HepG2 (cell line): ENCODE data around the gene MYH9. TPM values are rescaled to one million over a fixed set of nuclear protein-coding genes. Genes with fewer than 3 reads are reported as not detected.

Experiments used
- ATAC-seq: fragments of 200-7000 bp; cut with Tn5 transposase; 3 replicates; pipeline ENCODE4 v1.9.1; 2020; ENCODE audit warnings: mild to moderate bottlenecking, moderate library complexity
- BruUV-seq: library from RNA; stranded (reverse); fragments of 400-500 nt; replicated peaks from 2 replicates; lab custom pipeline; 2021; lab: Mats Ljungman, UMichigan
- CTCF ChIA-PET: fragments of 300-600 bp; formaldehyde crosslinking; extraction: SDS; loops from one replicate; lab custom pipeline; 2021; ENCODE audit warnings: low total read pairs, inconsistent platforms, low intra/inter-chr PET ratio; lab: Yijun Ruan, JAX
- POLR2A ChIA-PET: fragments of 350-600 bp; sonication (Branson Sonifier 250); formaldehyde crosslinking; loops from one replicate; lab custom pipeline; 2020; ENCODE audit warnings: antibody characterized with exemption, inconsistent platforms; lab: Yijun Ruan, JAX
- DNase-seq: peaks from one replicate; pipeline ENCODE4 v3.0.0-alpha.2; 2015; ENCODE audit warnings: low spot score
- FAIRE-seq: peaks from 3 replicates; lab custom pipeline; 2011; peaks lifted over from hg19 to GRCh38; lab: Jason Lieb, UNC
- H2AFZ ChIP-seq: one replicate; pipeline ENCODE4 v1.6.1; 2011; ENCODE audit warnings: low read length, inconsistent platforms
- H3K27ac ChIP-seq: fragments of 300-600 bp; 3 replicates; pipeline ENCODE4 v1.8.0; 2011; ENCODE audit warnings: mixed run types, mild to moderate bottlenecking, mixed read lengths, low read length, inconsistent platforms; ENCODE audit not compliant: insufficient read depth; ENCODE audit errors: extremely low read length
- H3K27me3 ChIP-seq, 2 experiments: fragments of 200-600 bp in 1 of 2; 2 replicates in 1 of 2; 3 replicates in 1 of 2; pipeline versions ENCODE4 v1.6.0 to v1.8.0; 2011; ENCODE audit warnings: low read length in 2 of 2, mild to moderate bottlenecking in 2 of 2, moderate library complexity in 2 of 2, inconsistent platforms in 1 of 2; ENCODE audit not compliant: insufficient read depth in 2 of 2, control insufficient read depth in 1 of 2
- H3K36me3 ChIP-seq, 2 experiments: fragments of 200-600 bp in 1 of 2; replicated peaks in 1 of 2; 2 replicates in 1 of 2; 3 replicates in 1 of 2; pipeline versions ENCODE4 v1.5.1 to v1.8.0; 2011; ENCODE audit warnings: low read length in 2 of 2, inconsistent platforms in 1 of 2; ENCODE audit not compliant: insufficient read depth in 2 of 2, control insufficient read depth in 1 of 2
- H3K4me1 ChIP-seq: 2 replicates; pipeline ENCODE4 v1.5.1; 2012; ENCODE audit warnings: low read length, inconsistent platforms; ENCODE audit not compliant: insufficient read depth
- H3K4me2 ChIP-seq: 2 replicates; pipeline ENCODE4 v1.6.0; 2011; ENCODE audit warnings: low read depth, low read length, inconsistent platforms
- H3K4me3 ChIP-seq, 3 experiments: fragments of 200-600 bp in 1 of 3; sonication (generic), shearing (Covaris generic) in 1 of 3; replicated peaks in 1 of 3; 2 replicates each; pipeline ENCODE4 v1.5.1; 2011 to 2016; ENCODE audit warnings: low read length in 3 of 3, inconsistent platforms in 2 of 3, low read depth in 2 of 3, mild to moderate bottlenecking in 2 of 3, control low read depth in 1 of 3, mixed read lengths in 1 of 3; ENCODE audit not compliant: insufficient read depth in 1 of 3
- H3K79me2 ChIP-seq: one replicate; pipeline ENCODE4 v1.6.1; 2011; ENCODE audit warnings: low read length, inconsistent platforms; ENCODE audit not compliant: insufficient read depth
- H3K9ac ChIP-seq: 2 replicates; pipeline ENCODE4 v1.6.0; 2011; ENCODE audit warnings: mild to moderate bottlenecking, low read depth, low read length, inconsistent platforms; ENCODE audit not compliant: insufficient read depth
- H3K9me3 ChIP-seq: 2 replicates; pipeline ENCODE4 v1.5.1; 2012; ENCODE audit warnings: mild to moderate bottlenecking, low read length
- H4K20me1 ChIP-seq: 2 replicates; pipeline ENCODE4 v1.6.0; 2011; ENCODE audit warnings: inconsistent platforms, mild to moderate bottlenecking, low read length, moderate library complexity; ENCODE audit not compliant: insufficient read depth
- CEBPB ChIP-seq: IDR thresholded peaks from 2 replicates; pipeline ENCODE4 v1.6.1; 2011; ENCODE audit warnings: low read depth, low read length, improper control_type of control experiment, borderline replicate concordance
- KAT2B ChIP-seq: fragments of 150-350 bp; IDR thresholded peaks from 2 replicates; pipeline ENCODE4 v1.6.1; 2014; ENCODE audit warnings: low read depth, low read length, borderline replicate concordance
- MIXL1 ChIP-seq: IDR thresholded peaks from 2 replicates; pipeline ENCODE4 v1.6.1; 2016
- NFKBIZ ChIP-seq: IDR thresholded peaks from 2 replicates; pipeline ENCODE4 v1.6.1; 2018; ENCODE audit warnings: missing genetic modification reagents, missing compliant biosample characterization
- SNAPC2 ChIP-seq: sonication (generic); formaldehyde crosslinking; IDR thresholded peaks from 2 replicates; pipeline ENCODE4 v1.8.1; 2022; ENCODE audit warnings: mild to moderate bottlenecking, missing genetic modification reagents
- TCF7 ChIP-seq: sonication (generic); IDR thresholded peaks from 2 replicates; pipeline ENCODE4 v1.6.1; 2016; ENCODE audit warnings: antibody characterized with exemption, low read depth
- ZNF354B ChIP-seq: sonication (generic); formaldehyde crosslinking; IDR thresholded peaks from 2 replicates; pipeline ENCODE4 v1.8.0; 2022; ENCODE audit warnings: mild to moderate bottlenecking, missing genetic modification reagents
- ZNF713 ChIP-seq: sonication (generic); formaldehyde crosslinking; IDR thresholded peaks from 2 replicates; pipeline ENCODE4 v1.4.0; 2020; ENCODE audit warnings: mild to moderate bottlenecking, missing genetic modification reagents
- ZNF780A ChIP-seq: sonication (generic); formaldehyde crosslinking; IDR thresholded peaks from 2 replicates; pipeline ENCODE4 v1.8.0; 2022; ENCODE audit warnings: mild to moderate bottlenecking, missing genetic modification reagents, moderate library complexity
- WGBS: methylation state at CpG from one replicate; pipeline ENCODE4 v1.1.6; 2017; ENCODE audit warnings: low lambda C conversion rate; 5-methylcytosine and 5-hydroxymethylcytosine counted together
- in situ Hi-C: cut with HindIII; loops from 2 replicates; pipeline ENCODE4 v1.10.0; 2017; ENCODE audit warnings: low pct_unique_long_range_greater_than_20kb; ENCODE audit not compliant: extremely low pct_ligation_motif_present
- intact Hi-C: fragments of 100-400 bp; cut with micrococcal nuclease; formaldehyde crosslinking; loops from one replicate; pipeline ENCODE4 v1.10.0; 2022; ENCODE audit not compliant: unreplicated experiment
- polyA plus RNA-seq, 8 experiments: library from polyadenylated mRNA; depleted of rRNA in 3 of 8; stranded (reverse) in 7 of 8; unstranded in 1 of 8; fragments of >200 nt; fragmentation: Illumina TruSeq in 4 of 8; extraction: Trizol in 4 of 8; gene quantifications; 2 replicates each; pipeline versions ENCODE4 v1.2.1 to v1.2.3, GENCODE V29; 2011 to 2016; ENCODE audit warnings: low read depth in 4 of 8, missing spikeins in 1 of 8, mixed read lengths in 1 of 8; ENCODE audit not compliant: insufficient read depth in 1 of 8
- total RNA-seq, 5 experiments: library from RNA; depleted of rRNA; stranded (reverse); fragments of >200 nt; fragmentation: Illumina TruSeq; extraction: Trizol; gene quantifications; 2 replicates each; pipeline ENCODE4 v1.2.3, GENCODE V29; 2016; ENCODE audit warnings: low read depth in 1 of 5
- TF ChIP-seq, protein P1 (sequence below), 2 experiments: sonication (generic) in 1 of 2; formaldehyde crosslinking in 1 of 2; IDR thresholded peaks; 2 replicates each; pipeline versions ENCODE4 v1.5.1 to v1.6.1; 2011 to 2020; ENCODE audit warnings: borderline replicate concordance in 1 of 2, low read depth in 1 of 2, low read length in 1 of 2, mild to moderate bottlenecking in 1 of 2, missing genetic modification reagents in 1 of 2, moderate library complexity in 1 of 2
- TF ChIP-seq, protein P2 (sequence below): sonication (generic); formaldehyde crosslinking; IDR thresholded peaks from 2 replicates; pipeline ENCODE4 v1.4.0; 2020; ENCODE audit warnings: mild to moderate bottlenecking, missing genetic modification reagents
- TF ChIP-seq, protein P3 (sequence below): sonication (generic); formaldehyde crosslinking; IDR thresholded peaks from 2 replicates; pipeline ENCODE4 v1.4.0; 2020; ENCODE audit warnings: missing genetic modification reagents, borderline replicate concordance

Gene MYH9
- total and polyA plus RNA-seq, 2 of the 13 experiments (the other 11 are each of a cell fraction or from before 2014, with no cell fraction given): 50.7 to 98.5 TPM

DNA sequence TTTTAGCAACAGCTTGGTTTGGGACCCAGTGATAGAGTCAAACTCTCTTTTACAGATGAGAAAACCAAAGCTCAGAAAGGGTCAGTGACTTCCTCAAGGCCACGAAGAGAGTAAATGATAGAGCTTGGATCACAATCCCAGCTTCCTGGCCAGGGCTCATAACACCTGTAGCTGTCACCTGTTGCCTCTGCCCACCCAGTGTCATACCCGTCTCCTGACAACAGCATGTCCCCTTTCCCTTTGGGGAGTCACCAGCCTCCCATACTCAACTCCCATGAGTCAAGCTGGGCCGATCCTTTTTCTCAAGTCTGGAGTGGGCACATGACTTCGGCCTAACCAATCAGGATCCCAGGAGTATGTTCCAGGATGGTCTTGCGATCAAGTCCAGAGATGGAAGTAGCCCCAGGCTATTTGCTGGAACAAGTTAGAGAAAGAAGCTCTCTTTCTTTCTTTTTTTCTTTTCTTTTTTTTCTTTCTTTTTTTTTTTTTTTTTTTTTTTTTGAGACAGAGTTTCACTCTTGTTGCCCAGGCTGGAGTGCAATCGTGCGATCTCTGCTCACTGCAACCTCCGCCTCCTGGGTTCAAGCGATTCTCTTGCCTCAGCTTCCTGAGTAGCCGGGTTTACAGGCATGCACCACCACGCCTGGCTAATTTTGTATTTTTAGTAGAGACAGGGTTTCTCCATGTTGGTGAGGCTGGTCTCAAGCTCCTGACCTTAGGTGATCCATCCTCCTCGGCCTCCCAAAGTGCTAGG lies 27.8 kb upstream of the MYH9 start (continued):
- TF ChIP-seq, protein P1, sequence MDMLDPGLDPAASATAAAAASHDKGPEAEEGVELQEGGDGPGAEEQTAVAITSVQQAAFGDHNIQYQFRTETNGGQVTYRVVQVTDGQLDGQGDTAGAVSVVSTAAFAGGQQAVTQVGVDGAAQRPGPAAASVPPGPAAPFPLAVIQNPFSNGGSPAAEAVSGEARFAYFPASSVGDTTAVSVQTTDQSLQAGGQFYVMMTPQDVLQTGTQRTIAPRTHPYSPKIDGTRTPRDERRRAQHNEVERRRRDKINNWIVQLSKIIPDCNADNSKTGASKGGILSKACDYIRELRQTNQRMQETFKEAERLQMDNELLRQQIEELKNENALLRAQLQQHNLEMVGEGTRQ (IDR thresholded peaks at IDR 0.05; ENCODE audit: low read depth, low read length): 0 out of 2 replicates have a peak, but pooled peaks have one; percentile 13
- TF ChIP-seq, protein P1 (CRISPR knock-in tag; IDR thresholded peaks at IDR 0.05; ENCODE audit: borderline replicate concordance): peak; percentile 59; the same call in 1 of the 2 replicates
- TF ChIP-seq ZNF780A: no peak
- TF ChIP-seq ZNF354B (CRISPR knock-in tag): 0 out of 2 replicates have a peak, but pooled peaks have one; percentile 12
- no peak for TF ChIP-seq ZNF713 (CRISPR knock-in tag)
- TF ChIP-seq TCF7: no peak
- no peak for TF ChIP-seq SNAPC2 (CRISPR knock-in tag)

DNA sequence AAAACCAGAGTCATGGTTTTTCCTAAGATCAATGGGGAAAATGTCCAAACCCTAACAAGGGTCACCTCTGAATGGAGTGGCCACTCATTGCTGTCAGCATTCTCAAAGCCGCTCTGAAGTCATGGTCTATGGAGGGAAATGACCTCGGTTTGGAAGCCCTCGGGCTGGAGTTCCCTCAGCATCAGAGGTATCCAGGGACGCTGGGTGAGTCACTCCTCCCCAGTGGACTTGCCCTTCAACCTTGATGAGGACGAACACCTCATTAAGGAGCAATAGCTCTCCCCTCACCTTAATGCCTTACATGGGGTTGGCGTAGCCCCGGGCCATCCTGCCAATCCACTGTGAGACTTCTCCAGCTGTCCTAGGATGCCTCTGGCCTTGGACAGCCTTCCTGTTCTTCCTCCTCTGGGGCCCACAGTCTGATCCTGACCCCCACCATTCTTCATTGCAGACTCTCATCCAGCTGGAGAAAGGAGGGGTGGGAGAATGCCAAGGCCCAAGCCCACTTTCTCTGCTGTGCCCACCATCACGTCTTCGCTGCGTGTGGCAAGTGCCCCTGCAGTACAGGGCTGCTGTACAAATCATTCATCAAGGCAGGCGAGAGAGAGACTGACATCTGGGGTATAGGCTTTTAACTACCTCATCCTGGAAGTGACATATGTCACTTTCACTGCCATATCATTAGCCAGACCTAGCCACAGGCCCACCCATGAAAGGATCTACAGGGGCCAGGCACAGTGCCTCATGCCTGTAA lies 25.4 kb upstream of the MYH9 start:
- ChIA-PET POLR2A (interaction anchor here (1.0 to 1.6 kb wide), 6 partner anchors 9 to 61 kb away, joined by 3 to 6 read pairs (median 5); partner anchors contain the start of gene MYH9), CTCF (no interaction called here)
- Histone ChIP-seq H4K20me1 (no peaks in the 10 kb centered on the region), H3K4me1 (peaks cover 77% of the 10 kb centered on the region), H3K27me3 (no peaks in the 10 kb centered on the region), H3K4me2 (peak overlapping the region; percentile 2; the same call in 1 of the 2 replicates), H3K27ac (peak overlapping the region; percentile 50), H2AFZ (no peak overlapping the region), H3K9ac (no peak overlapping the region; the same call in 1 of the 2 replicates), H3K36me3 (no peaks in the 10 kb centered on the region), H3K9me3 (no peaks in the 10 kb centered on the region), H3K4me3 (no peak overlapping the region), H3K79me2 (no peaks in the 10 kb centered on the region)
- FAIRE-seq (no peak), DNase-seq (peak; percentile 53), ATAC-seq (peak; percentile 19; the same call in 2 of the 3 replicates)
- intact Hi-C loops: loop anchor here (5.0 kb wide), 1 partner anchor 61 kb away; no protein-coding TSS in a partner anchor
- no TSS peak for BruUV-seq
- WGBS: 84% methylated on average over 6 of the region's 11 CpGs
- in situ Hi-C loops: no loop called here
- TF ChIP-seq, protein P2, sequence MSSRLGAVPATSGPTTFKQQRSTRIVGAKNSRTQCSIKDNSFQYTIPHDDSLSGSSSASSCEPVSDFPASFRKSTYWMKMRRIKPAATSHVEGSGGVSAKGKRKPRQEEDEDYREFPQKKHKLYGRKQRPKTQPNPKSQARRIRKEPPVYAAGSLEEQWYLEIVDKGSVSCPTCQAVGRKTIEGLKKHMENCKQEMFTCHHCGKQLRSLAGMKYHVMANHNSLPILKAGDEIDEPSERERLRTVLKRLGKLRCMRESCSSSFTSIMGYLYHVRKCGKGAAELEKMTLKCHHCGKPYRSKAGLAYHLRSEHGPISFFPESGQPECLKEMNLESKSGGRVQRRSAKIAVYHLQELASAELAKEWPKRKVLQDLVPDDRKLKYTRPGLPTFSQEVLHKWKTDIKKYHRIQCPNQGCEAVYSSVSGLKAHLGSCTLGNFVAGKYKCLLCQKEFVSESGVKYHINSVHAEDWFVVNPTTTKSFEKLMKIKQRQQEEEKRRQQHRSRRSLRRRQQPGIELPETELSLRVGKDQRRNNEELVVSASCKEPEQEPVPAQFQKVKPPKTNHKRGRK (CRISPR knock-in tag): no peak
- TF ChIP-seq CEBPB (no peak), NFKBIZ (CRISPR knock-in tag) (no peak), MIXL1 (0 out of 2 replicates have a peak, but pooled peaks have one; percentile 11), KAT2B (no peak)
- TF ChIP-seq, protein P3, sequence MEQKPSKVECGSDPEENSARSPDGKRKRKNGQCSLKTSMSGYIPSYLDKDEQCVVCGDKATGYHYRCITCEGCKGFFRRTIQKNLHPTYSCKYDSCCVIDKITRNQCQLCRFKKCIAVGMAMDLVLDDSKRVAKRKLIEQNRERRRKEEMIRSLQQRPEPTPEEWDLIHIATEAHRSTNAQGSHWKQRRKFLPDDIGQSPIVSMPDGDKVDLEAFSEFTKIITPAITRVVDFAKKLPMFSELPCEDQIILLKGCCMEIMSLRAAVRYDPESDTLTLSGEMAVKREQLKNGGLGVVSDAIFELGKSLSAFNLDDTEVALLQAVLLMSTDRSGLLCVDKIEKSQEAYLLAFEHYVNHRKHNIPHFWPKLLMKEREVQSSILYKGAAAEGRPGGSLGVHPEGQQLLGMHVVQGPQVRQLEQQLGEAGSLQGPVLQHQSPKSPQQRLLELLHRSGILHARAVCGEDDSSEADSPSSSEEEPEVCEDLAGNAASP (CRISPR knock-in tag): peak; percentile 54; the same call in 1 of the 2 replicates
